Keratinocyte (primary cell): ENCODE results near the gene NOS1. TPM values are rescaled to one million over a fixed set of nuclear protein-coding genes. Genes with fewer than 3 reads are reported as not detected.

Source experiments
- DNase-seq: peaks from one replicate; pipeline ENCODE4 v3.0.0-alpha.2; 2011; ENCODE audit warnings: low read depth, missing footprints, low spot score
- FAIRE-seq: peaks from 2 replicates; lab custom pipeline; 2011; peaks lifted over from hg19 to GRCh38; lab: Jason Lieb, UNC
- H2AFZ ChIP-seq: 2 replicates; pipeline ENCODE4 v1.6.0; 2012; ENCODE audit warnings: low read length, control low read depth, inconsistent platforms; ENCODE audit not compliant: control insufficient read depth
- H3K27ac ChIP-seq: 2 replicates; pipeline ENCODE4 v1.5.1; 2011; ENCODE audit warnings: low read length; ENCODE audit not compliant: control insufficient read depth, insufficient read depth
- H3K27me3 ChIP-seq: 3 replicates; pipeline ENCODE4 v1.6.0; 2011; ENCODE audit warnings: low read length; ENCODE audit not compliant: control insufficient read depth, insufficient read depth; ENCODE audit errors: extremely low read depth
- H3K36me3 ChIP-seq, 2 experiments: 2 replicates in 1 of 2; 3 replicates in 1 of 2; pipeline ENCODE4 v1.5.1; 2011; ENCODE audit warnings: low read length in 2 of 2, mild to moderate bottlenecking in 1 of 2; ENCODE audit not compliant: control insufficient read depth in 2 of 2, insufficient read depth in 2 of 2; ENCODE audit errors: extremely low read depth in 1 of 2
- H3K4me1 ChIP-seq: 3 replicates; pipeline ENCODE4 v1.5.1; 2011; ENCODE audit warnings: low read length; ENCODE audit not compliant: control insufficient read depth, insufficient read depth; ENCODE audit errors: extremely low read depth
- H3K4me2 ChIP-seq: 3 replicates; pipeline ENCODE4 v1.6.0; 2011; ENCODE audit warnings: low read depth, low read length; ENCODE audit not compliant: control insufficient read depth, insufficient read depth; ENCODE audit errors: extremely low read depth
- H3K4me3 ChIP-seq, 3 experiments: fragments of 200-600 bp in 1 of 3; sonication (generic) in 1 of 3; 2 replicates in 2 of 3; 3 replicates in 1 of 3; pipeline ENCODE4 v1.5.1; 2011 to 2016; ENCODE audit warnings: low read length in 3 of 3, mild to moderate bottlenecking in 3 of 3, control low read depth in 2 of 3, inconsistent platforms in 1 of 3, low read depth in 1 of 3, mixed read lengths in 1 of 3, mixed run types in 1 of 3, moderate library complexity in 1 of 3; ENCODE audit not compliant: control insufficient read depth in 2 of 3, insufficient read depth in 2 of 3; ENCODE audit errors: extremely low read depth in 1 of 3
- H3K79me2 ChIP-seq: 2 replicates; pipeline ENCODE4 v1.6.0; 2012; ENCODE audit warnings: low read length; ENCODE audit not compliant: control insufficient read depth, insufficient read depth
- H3K9ac ChIP-seq: 3 replicates; pipeline ENCODE4 v1.6.0; 2011; ENCODE audit warnings: low read length; ENCODE audit not compliant: control insufficient read depth, insufficient read depth; ENCODE audit errors: extremely low read depth
- H3K9me1 ChIP-seq: 3 replicates; pipeline ENCODE4 v1.6.0; 2011; ENCODE audit warnings: low read length; ENCODE audit not compliant: control insufficient read depth, insufficient read depth; ENCODE audit errors: extremely low read depth
- H3K9me3 ChIP-seq: 2 replicates; pipeline ENCODE4 v1.5.1; 2012; ENCODE audit warnings: low read depth, low read length; ENCODE audit not compliant: control insufficient read depth
- H4K20me1 ChIP-seq: 3 replicates; pipeline ENCODE4 v1.6.0; 2011; ENCODE audit warnings: low read length; ENCODE audit not compliant: control insufficient read depth, insufficient read depth; ENCODE audit errors: extremely low read depth
- CTCF ChIP-seq, 3 experiments: IDR thresholded peaks in 1 of 3; conservative IDR thresholded peaks in 1 of 3; optimal IDR thresholded peaks in 1 of 3; 2 replicates in 2 of 3; 3 replicates in 1 of 3; pipeline versions ENCODE3 to v1.5.1; 2011; ENCODE audit warnings: low read length in 3 of 3, mild to moderate bottlenecking in 3 of 3, moderate library complexity in 2 of 3, control low read depth in 1 of 3, inconsistent platforms in 1 of 3; ENCODE audit not compliant: insufficient read depth in 2 of 3; ENCODE audit errors: extremely low read depth in 1 of 3
- EZH2 ChIP-seq: IDR thresholded peaks from one replicate; pipeline ENCODE4 v1.6.1; 2012; ENCODE audit warnings: inconsistent platforms, mild to moderate bottlenecking, low read length, moderate library complexity
- dilution Hi-C: fragments of 300-500 bp; cut with MboI; formaldehyde crosslinking; loops from one replicate; pipeline ENCODE4 v1.7.0; 2020; ENCODE audit warnings: low sequenced_read_pairs; ENCODE audit not compliant: extremely low pct_ligation_motif_present
- polyA plus RNA-seq, 5 experiments: library from polyadenylated mRNA; depleted of rRNA in 3 of 5; stranded (reverse) in 3 of 5; stranded (forward) in 1 of 5; unstranded in 1 of 5; fragments of >200 nt; gene quantifications; 1 replicate in 1 of 5; 2 replicates in 3 of 5; 3 replicates in 1 of 5; pipeline versions ENCODE4 v1.2.1 to v1.2.3, GENCODE V29; 2011 to 2012; ENCODE audit warnings: missing spikeins in 2 of 5, low read depth in 1 of 5, low replicate concordance in 1 of 5

The NOS1 gene
- polyA plus RNA-seq, 1 donor (not counting 4 experiments of a cell fraction or from before 2014, with no cell fraction given) = 5.6 TPM

DNA sequence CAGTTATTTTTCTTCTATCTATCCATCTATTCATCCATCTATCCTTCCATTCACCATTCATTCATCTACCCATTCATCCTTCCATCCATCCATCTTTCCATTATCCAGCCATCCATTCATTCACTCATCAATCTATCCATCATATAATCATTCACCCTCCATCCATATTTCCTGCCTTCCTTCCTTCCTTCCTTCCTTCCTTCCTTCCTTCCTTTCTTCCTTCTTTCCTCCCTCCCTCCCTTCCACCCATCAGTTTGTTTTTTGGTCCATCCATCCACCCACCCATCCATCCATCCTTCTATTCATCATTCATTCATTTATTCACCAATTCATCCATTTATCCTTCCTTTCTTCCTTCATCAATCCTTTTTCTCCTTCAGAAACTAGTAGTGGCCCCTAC lies 34.3 kb upstream of the NOS1 start:
- FAIRE-seq = no peak
- TF ChIP-seq CTCF (optimal IDR thresholded peaks at IDR 0.05 in 1 of 3, IDR thresholded peaks at IDR 0.05 in 1 of 3, conservative IDR thresholded peaks at IDR 0.05 in 1 of 3; ENCODE audit: extremely low read depth in 1 of 3, insufficient read depth in 2 of 3, low read length in 3 of 3) = no peak
- no peak for TF ChIP-seq EZH2
- Histone ChIP-seq H3K27me3 (no peaks in the 10 kb centered on the region), H3K27ac (no peak overlapping the region), H3K36me3 (no peaks in the 10 kb centered on the region), H2AFZ (no peak overlapping the region), H3K9me1 (no peaks in the 10 kb centered on the region), H3K9me3 (no peaks in the 10 kb centered on the region), H3K9ac (no peak overlapping the region), H3K4me2 (no peak overlapping the region), H3K4me3 (no peak overlapping the region), H3K79me2 (no peaks in the 10 kb centered on the region), H4K20me1 (no peaks in the 10 kb centered on the region), H3K4me1 (no peaks in the 10 kb centered on the region)
- no peak for DNase-seq
- dilution Hi-C loops = no loop called here

DNA sequence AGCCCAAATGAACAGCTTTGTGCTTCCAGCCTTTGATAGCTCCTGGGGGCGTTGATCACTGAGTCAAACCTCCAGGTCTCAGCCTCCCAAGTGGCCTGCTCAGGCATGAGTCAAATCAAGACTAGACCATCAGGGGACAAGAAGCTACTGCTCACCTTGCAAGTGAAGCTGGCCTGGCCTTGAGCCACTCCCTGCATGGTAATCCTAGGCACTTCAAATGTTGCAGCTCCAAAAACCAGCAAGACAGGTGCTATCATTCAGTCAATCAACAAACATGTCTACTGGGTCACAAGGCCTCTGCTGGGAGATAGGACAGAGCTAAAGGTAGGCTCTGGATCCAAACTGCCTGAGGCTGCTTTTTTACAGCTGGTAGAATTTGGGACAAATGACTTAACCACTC lies 33.1 kb upstream of the NOS1 start:
- Histone ChIP-seq H3K79me2 (no peaks in the 10 kb centered on the region), H3K4me1 (no peaks in the 10 kb centered on the region)
- FAIRE-seq = no peak

More for the DNA sequence above, 33.1 kb upstream of the NOS1 start:
- DNase-seq = no peak
- no peak overlapping the region for H3K27ac ChIP-seq
- no peak overlapping the region for H3K9ac ChIP-seq
- dilution Hi-C loops = no loop called here
- H3K9me3 ChIP-seq = no peaks in the 10 kb centered on the region
- no peak overlapping the region for H2AFZ ChIP-seq
- H3K36me3 ChIP-seq = no peaks in the 10 kb centered on the region
- no peak overlapping the region for H3K4me2 ChIP-seq
- H3K9me1 ChIP-seq = no peaks in the 10 kb centered on the region
- TF ChIP-seq CTCF (optimal IDR thresholded peaks at IDR 0.05 in 1 of 3, IDR thresholded peaks at IDR 0.05 in 1 of 3, conservative IDR thresholded peaks at IDR 0.05 in 1 of 3; ENCODE audit: extremely low read depth in 1 of 3, insufficient read depth in 2 of 3, low read length in 3 of 3) (no peak), EZH2 (no peak)
- no peak overlapping the region for H3K4me3 ChIP-seq
- no peaks in the 10 kb centered on the region for H3K27me3 ChIP-seq
- H4K20me1 ChIP-seq = no peaks in the 10 kb centered on the region
